NCI-H1417 (cell line): ENCODE measurements around the gene SLC38A11.
"Not testable (repeated sequence)": the region's sequence is repeated elsewhere in the genome, so short reads cannot be mapped to it uniquely, and the experiment has no call there.

Experiments
- DNase-seq, 3 experiments: peaks; one replicate each; lab custom pipeline; 2025; lab: John Stamatoyannopoulos, UW

The SLC38A11 gene

DNA sequence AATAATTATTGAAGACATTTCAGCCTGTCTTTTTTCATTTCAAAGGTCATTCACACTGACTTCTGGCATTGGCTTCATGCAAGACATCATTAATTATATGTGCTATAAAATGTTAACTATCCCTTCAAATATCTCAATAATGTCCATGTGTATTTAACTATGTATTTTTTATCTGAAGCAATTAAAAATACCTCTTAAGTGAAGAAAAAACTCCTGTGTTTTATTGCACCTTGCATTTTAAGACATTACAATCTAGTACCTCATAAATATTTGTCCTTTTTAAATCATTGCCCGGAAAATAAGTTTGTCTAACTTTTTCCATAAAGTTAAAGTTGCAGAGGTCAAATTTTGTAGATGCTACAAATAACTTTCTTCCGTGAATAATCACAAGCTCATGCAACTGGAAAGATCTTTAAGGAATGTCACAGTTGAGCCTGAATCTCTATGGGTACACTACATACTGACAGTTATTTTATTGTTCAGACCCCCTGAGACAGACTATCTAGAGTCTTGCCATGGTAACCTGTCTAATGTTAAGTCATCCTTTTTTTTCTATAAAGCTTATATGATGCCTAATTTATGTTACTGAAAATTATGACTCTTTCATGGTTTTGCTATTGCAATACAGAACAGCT lies 75.3 kb downstream of the SLC38A11 start:
- DNase-seq = no peak

DNA sequence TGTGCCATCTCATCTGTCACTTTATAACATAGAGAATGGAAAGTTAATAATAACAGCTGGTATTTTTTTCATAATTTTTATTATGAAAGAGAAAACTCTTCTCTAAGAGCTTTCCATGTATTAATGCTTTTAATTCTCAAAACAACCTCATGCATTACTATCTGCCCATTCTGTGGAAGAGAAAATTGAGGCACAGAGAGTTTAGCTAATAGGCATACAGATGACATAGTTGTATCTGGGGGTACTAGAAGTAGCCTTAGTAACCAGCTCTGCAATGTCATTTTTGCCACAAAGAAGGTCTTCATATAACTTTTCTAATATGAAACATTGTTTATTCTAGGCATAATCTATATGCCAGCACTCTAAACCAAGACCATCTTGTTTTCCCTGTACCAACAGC lies 77.4 kb downstream of the SLC38A11 start:
- DNase-seq = no peak

DNA sequence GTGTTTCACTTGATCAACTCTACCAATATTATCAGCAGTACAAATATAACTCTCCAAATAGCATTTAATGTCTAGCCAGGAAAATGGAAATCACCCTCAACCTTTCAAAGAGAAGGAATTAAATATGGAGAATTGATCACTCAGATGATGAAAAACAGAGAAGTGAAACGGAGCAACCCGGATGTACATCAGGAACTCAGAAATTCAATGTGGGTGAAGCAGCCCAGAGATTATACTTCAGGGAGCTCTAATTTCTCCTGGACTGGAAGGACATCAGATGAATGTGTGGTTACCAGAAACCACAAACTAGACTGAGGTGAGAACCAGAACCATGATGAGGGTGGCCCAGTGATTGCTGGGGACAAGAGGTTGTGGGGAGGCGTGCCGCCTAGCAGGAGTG lies 78.2 kb downstream of the SLC38A11 start:
- DNase-seq = no peak

DNA sequence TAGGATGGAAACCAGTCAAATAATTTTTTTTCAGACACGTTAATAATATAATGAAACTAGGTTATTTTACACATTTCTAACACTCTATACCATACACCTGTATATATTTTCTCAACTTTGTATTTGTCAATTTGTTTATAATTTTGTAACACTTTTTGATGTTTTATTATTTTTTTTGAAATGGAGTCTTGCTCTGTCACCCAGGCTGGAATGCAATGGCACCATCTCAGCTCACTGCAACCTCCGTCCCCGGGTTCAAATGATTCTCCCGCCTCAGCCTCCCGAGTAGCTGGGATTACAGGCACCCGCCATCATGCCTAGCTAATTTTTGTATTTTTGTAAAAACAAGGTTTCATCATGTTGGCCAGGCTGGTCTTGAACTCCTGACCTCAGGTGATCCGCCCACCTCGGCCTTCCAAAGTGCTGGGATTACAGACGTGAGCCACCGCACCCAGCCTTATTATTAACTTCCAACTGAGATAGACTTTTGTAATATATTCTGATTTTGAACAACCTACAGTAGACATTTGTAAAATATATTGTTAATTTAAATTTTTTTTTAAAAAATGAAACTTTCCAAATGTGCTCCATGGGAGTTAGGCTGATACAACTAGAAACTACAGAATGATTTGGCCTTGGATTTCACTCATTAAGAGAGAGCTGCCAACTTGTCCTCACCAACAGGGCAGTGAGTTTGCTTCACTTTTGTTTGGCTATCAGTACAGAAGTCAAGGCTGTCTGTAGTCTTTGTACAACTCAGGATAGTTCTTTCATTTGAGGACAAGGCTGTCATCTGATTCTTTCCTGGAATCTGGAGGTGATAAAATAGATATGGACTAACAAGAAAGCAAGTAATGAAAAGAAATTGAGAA lies 79.8 kb downstream of the SLC38A11 start:
- no peak for DNase-seq

DNA sequence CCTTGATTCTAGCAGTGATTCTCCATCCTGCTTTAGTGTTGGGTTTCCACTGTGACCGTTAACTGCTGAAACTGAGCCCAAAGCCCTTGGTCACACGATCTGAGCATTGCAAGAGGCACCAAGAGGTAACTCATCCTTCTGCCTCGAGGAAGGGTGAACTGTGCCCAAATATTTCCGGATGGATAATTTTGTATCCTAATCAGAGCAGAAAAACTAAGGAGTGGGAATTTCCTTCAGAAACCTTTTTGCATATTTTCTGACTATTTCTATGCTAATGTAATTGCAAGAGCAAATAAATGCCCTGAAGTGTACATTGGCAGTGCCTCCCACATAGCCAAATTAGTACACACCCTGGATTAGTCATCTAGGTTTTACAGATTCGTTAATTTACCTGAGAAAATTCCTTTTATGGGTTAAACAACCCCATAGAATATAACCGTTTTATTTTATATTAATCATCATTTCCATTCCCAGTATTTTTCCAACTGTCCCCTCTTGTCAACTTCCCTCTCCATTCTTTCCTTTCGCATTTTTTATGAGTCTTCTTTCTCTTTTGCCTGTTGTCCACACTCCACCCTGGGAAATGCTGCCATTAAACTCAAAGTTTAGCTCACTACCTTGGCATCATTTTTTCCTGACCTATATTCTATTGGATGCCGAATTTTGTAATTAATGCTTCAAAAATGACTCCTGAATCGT lies 82.0 kb downstream of the SLC38A11 start:
- no peak for DNase-seq

DNA sequence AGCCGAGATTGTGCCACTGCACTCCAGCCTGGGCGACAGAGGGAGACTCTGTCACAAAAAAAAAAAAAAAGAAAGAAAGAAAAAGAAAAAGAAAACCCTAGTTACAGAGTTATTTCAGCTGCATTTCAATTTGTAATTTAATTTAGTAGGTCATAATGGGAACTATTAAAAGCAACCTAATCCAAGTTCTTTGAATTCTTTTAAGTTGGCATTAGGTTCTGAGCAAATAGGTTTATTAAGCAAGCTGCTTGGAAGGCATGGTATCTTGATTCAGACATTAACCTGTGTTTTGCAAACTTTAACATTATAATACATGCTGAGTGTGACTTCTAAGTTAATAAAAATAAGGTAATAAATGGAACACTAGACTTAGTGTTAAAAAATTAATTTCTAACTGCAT lies 83.9 kb downstream of the SLC38A11 start:
- no peak for DNase-seq

DNA sequence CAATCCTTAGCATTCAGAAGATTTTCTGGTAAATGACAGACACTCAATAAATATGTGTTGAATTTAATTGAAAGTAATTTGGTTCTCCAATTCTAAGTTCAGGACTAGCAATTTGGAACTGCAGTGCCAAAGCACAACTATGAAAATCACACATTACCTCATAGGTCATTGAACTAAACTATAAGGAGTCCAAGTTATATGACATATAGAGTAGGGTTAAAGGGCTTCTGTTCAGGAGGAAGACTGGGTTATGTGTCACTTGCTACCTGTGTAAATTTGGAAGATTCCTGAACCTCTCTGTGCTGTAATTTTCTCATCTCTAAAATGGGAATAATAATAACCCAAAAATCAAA lies 85.9 kb downstream of the SLC38A11 start:
- no peak for DNase-seq

DNA sequence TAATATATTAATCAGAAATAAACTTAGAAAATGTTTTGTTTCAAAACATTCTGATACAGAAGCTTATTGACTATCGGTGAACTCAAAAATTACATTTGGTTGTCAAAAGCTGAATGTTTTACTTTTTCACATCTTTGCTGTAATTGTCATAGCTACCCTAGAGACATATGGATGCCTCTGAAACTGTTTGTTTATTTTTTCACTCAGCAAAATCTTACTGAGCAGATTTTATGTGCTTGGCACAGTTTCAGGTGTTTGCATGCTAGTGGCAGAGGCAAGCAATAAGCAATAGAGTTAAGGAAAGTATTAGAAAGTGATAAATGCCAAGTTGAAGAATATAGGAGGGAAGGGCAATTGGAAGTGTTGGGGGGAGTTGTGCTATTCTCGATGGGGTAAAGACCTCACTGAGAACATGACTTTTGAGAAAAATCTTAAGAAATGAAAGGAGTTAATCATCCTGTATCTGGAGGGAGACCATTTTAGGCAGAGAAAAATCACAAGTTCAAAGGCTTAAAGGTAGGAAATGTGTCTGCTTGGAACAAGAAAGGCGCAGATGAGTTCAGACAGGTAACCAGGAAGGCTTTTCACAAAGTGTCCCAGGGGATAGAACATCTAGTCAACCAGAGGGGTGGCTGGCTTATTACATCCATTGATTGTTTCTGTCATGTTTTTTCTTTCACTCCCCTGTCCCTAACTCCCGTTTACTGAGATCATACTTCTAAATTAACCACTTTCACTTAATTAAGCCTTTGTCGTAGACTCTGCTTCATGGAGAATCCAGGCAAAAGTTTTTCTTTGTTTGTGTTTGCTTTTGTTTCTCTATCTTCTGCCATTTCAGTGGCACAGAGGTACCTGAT lies 86.5 kb downstream of the SLC38A11 start:
- DNase-seq = no peak

DNA sequence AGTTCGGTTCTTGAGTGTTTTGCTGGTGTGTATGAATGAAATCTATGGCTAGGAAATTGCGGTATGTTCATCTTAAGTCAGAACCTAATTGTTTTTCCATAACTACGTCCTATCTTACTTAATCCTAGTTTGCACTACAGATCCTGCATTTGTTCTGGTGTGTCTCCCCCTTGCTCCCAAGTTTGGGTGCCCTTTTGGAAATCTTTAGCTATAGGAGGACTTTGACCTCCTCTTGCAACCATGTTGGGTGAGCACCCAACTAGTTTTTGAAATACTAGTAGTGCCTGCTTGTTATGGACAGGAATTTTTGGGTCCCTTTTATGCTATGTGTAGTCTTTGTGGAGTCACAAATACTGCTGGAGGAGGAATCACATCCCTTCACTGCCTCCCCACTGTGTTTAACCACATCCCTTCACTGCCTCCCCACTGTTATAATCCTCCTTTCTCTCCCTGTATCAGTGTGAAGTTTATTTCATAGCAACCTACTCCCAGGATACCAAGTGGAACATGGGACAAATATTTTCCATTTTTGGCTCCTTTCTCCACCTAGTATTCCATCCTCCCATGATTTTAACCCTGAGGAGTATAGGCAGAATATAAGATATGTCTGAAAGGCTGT lies 87.4 kb downstream of the SLC38A11 start:
- no peak for DNase-seq

DNA sequence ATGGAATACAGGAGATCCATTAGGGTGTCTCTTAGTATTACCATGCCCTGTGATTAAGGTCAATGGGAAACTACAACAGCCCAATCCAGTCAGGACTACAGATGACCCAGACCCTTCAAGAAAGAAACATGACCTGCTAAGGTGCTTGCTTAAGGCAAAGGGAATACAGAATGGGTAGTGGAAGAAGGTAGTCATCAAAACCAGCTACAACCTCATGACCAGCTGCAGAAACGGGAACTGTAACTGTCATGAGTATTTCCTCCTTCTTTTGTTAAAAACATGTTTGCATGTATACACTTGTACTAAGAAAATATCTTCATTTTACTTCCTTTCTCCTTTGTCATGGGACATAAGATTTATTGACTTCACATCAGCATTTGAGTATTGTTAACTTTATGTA lies 88.9 kb downstream of the SLC38A11 start:
- DNase-seq = not testable (repeated sequence)

DNA sequence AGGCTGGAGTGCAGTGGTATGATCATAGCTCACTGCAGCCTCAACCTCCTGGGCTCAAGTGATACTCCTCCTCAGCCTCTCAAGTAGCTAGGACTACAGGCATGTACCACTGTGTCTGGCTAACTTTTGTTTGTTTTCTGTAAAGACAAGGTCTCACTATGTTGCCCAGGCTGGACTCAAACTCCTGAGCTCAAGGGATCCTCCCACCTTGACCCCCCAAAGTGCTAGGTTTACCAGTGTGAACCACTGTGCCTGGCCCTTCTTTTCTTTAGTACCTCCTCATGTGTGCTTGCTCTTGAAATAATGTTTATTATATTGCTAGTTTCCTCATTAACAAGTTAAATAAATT lies 94.7 kb downstream of the SLC38A11 start:
- DNase-seq = no peak

DNA sequence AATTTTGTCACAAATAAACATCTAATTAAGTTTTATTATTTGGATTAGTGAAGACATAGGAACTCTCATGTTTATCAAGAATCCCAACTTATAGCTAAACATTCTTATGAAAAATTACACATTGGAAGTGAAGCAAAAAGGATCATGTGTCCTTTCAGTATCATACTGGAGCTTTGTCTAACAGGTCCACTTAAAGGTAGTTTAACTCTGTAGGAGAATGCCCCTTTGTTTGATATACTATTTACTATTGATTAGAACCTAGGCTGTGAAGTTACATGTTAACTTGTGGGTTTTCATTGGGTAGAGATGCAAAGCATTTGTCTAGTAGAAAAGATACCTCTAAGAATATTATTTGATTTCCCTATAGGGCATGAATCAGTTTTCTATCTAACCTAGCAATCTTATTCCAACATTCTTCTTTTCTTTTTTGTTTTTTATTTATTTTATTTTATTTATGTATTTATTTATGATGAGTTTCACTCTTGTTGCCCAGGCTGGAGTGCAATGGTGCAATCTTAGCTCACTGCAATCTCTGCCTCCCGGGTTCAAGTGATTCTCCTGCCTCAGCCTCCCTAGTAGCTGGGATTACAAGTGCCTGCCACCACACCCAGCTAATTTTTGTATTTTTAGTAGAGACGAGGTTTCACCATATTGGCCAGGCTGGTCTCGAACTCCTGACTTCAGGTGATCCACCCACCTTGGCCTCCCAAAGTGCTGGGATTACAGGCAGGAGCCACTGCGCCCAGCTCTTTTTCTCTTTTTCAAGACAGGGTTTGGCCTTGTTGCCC lies 95.2 kb downstream of the SLC38A11 start:
- DNase-seq = not testable (repeated sequence)

DNA sequence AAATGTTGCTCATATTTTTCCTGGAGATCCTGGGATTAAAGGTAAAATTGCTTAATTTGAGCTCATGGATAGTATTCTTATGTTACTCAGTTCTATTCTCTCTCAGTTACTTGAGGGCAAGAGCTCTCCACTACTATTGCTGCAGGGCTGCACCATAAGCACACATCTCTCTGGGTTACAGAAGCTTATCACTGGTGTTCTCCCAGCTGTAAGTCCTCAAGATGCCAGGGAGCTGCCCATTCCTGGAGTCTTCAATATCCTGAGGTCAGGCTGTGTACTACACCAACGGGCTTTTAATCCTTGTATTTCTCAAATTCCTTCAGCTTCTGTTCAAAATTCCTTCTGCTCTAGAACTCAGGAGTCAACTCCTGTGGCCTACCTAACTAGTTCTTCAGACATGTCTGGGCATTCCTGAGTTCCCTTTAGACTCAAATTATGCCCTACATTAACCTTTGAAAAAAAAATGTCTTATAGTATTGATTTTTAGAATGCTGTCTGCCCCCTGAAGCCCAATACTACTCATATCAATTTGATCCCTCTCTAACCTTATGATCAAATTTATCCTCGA lies 96.0 kb downstream of the SLC38A11 start:
- DNase-seq = no peak

DNA sequence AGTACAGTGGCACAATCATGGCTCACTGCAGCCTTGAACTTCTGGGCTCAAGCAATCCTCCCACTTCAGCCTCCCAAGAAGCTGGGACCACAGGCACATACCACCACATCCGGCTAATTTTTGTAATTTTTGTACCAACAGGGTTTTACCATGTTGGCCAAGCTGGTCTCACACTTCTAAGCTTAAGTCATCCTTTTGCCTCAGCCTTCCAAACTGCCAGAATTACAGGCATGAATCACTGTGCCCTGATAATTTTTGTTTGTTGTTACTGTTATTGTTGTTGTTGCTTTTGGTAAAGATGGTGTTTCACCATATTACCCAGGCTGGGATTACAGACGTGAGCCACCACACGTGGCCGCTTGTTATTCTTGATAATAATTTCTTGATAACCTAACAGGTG lies 103.2 kb downstream of the SLC38A11 start:
- DNase-seq = no peak

DNA sequence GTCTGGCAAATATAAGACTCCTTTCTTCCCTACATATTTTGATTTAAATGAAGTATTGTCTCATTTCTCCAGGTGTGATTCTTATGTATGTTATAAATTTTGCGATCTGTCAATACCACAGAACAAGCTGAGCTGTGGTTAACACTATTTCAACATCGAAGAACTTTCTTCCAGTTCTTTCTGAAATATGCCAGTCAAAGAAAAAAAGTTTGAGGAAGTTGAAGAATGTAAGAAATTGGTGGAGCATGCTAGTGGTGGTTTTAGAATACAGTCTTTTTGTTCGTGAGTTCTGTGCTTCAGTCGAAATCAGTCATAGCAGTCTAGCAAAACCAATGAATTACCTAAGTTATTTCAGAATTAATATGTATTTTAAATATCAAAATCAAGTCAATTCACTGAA lies 105.1 kb downstream of the SLC38A11 start:
- DNase-seq = no peak

DNA sequence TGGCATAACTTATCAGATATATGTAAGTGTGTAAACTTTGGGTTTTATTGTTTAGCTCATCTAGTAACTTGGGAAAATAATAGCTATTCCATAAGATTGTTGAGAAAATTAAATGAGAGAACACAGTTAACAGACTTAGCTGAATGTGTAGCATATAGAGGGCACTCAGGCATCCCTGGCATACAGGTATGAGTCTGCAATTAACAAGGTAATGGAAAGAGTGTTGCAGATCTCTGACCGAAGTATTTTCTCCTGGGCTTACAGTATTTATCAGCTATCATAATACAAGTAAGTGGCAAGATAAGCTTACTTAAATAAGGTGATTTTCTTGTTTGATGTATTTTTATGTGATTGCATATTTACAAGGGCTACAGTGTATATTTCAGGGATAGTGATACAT lies 105.8 kb downstream of the SLC38A11 start:
- DNase-seq = no peak

DNA sequence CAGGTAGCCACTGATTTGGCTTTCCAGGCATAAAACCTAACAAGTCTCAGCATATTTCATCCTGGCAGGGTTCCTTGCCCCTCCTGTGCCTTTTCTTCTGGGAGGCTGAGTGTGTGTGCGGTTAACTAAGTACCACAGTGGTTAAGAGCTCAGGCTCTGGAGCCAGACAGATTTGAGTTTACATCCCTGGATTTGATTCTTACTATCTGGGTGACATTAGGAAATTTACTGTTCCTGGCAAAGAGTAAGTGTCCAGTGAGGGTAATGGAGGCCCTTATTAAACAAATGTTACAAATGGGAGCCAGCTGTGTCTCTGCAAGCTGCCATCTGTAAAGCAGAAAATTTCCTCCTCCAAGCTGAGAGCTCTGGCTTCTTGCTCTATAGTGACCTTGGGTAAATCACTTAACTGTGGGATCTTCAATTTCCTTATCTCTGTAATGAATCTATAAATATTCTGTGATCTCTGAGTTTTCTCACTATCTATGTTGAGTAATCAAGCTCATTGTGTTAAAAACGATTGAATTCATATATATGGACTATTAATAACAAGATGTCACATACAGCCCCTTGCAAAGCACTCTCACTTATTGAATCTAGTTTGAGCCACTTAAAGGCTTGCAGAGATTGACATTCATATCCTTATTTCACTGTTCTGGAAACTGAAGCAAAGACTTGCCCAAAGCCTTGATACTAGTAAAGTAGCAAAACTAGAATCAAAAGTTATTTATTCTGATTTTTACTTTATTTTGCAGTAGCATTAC lies 107.2 kb downstream of the SLC38A11 start:
- no peak for DNase-seq

DNA sequence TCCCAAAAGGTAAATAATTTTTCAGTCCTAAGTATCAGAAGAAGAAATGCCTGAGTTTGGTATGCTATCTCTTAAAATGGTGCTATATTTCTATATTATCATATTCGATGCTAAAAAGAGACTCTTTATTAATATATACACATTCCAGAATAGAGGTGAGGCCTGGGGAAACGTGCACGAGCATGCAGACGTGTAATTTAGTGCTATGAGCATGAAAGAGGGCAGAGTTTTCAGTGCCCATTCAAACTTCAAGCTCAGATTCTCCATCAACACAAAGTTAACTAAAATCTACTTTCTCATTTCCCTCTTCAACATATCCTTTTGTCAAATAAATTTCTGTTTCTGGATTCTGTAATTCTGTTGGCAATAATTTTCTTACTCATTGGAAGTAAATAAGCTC lies 108.0 kb downstream of the SLC38A11 start:
- no peak for DNase-seq

DNA sequence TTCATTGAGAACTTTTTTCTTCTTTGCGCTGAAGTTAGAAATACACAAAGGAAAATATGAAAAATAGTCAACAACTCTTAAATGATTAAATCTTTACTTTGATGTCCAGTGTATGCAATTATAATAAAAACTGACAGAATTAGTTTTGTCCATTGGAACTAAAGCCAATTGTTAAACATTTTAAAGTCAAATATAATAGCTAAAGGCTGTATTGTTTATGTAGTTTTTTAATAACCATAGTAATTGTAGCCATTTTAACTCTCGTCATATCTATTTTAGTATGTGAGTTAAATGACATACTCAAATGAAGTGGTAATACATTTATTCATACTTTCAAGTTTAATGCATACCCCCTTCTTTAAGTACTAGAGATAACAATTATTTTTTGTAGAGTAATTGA lies 109.0 kb downstream of the SLC38A11 start:
- no peak for DNase-seq
